NT2/D1 (cell line): Measurements from ENCODE around the gene HS3ST6.
A peak's percentile ranks its signal among the peaks of the same experiment; 100 is the strongest.
"Not testable (repeated sequence)": the region's sequence is repeated elsewhere in the genome, so short reads cannot be mapped to it uniquely, and the experiment has no call there.

Source experiments
- DNase-seq: peaks from one replicate; pipeline ENCODE4 v3.0.0-alpha.2; 2011; ENCODE audit warnings: low read depth, low spot score
- H3K27me3 ChIP-seq: 2 replicates; pipeline ENCODE4 v1.6.0; 2011; ENCODE audit warnings: mild to moderate bottlenecking; ENCODE audit not compliant: insufficient read length, insufficient read depth
- H3K36me3 ChIP-seq: 2 replicates; pipeline ENCODE4 v1.6.1; 2011; ENCODE audit warnings: mild to moderate bottlenecking, low read length, mixed read lengths; ENCODE audit not compliant: insufficient read depth, insufficient read length
- H3K4me1 ChIP-seq: 2 replicates; pipeline ENCODE4 v1.5.1; 2011; ENCODE audit not compliant: insufficient read depth, insufficient read length
- H3K4me3 ChIP-seq: 2 replicates; pipeline ENCODE4 v1.5.1; 2011; ENCODE audit warnings: low read depth; ENCODE audit not compliant: insufficient read length
- H3K9ac ChIP-seq: 2 replicates; pipeline ENCODE4 v1.6.0; 2011; ENCODE audit warnings: low read depth; ENCODE audit not compliant: insufficient read length
- H3K9me3 ChIP-seq: 2 replicates; pipeline ENCODE4 v1.5.1; 2011; ENCODE audit warnings: mild to moderate bottlenecking, low read length; ENCODE audit not compliant: insufficient read depth
- SUZ12 ChIP-seq: IDR thresholded peaks from 2 replicates; pipeline ENCODE4 v1.6.1; 2011; ENCODE audit not compliant: insufficient read length, insufficient read depth; ENCODE audit errors: extremely low read depth
- YY1 ChIP-seq: IDR thresholded peaks from 2 replicates; pipeline ENCODE4 v1.6.1; 2011; ENCODE audit not compliant: insufficient read length, insufficient read depth
- ZNF274 ChIP-seq: IDR thresholded peaks from 2 replicates; pipeline ENCODE4 v1.6.1; 2011; ENCODE audit warnings: mild to moderate bottlenecking, low read depth, low read length

HS3ST6 gene

GRCh38 chr16:1929105-1929504 is 10.9 kb upstream of the HS3ST6 start:
- Histone ChIP-seq H3K4me1 (peaks cover 27% of the 10 kb centered on the region), H3K27me3 (peaks cover 8% of the 10 kb centered on the region), H3K4me3 (peak overlapping the region; percentile 38), H3K9ac (peak overlapping the region; percentile 61), H3K36me3 (no peaks in the 10 kb centered on the region), H3K9me3 (peaks cover 8% of the 10 kb centered on the region; the same call in 1 of the 2 replicates)
- TF ChIP-seq SUZ12, result no peak
- no peak for TF ChIP-seq ZNF274
- no peak for TF ChIP-seq YY1
- DNase-seq, result no peak

- H3K4me1 ChIP-seq, result peaks cover 22% of the 10 kb centered on the region
- no peak overlapping the region for H3K9ac ChIP-seq
- H3K4me3 ChIP-seq, result no peak overlapping the region
- H3K27me3 ChIP-seq, result peaks cover 26% of the 10 kb centered on the region
- TF ChIP-seq SUZ12 (no peak), YY1 (no peak), ZNF274 (no peak)
- H3K36me3 ChIP-seq, result no peaks in the 10 kb centered on the region
- H3K9me3 ChIP-seq, result peaks cover 8% of the 10 kb centered on the region; the same call in 1 of the 2 replicates
- peak; percentile 42 for DNase-seq
These were observed 8.1 kb upstream of the HS3ST6 start for GRCh38 chr16:1926271-1926670.

- TF ChIP-seq SUZ12 (no peak), ZNF274 (no peak), YY1 (no peak)
- DNase-seq, result no peak
- Histone ChIP-seq H3K27me3 (peaks cover 39% of the 10 kb centered on the region), H3K4me3 (peak overlapping the region; percentile 19), H3K4me1 (peaks cover 30% of the 10 kb centered on the region), H3K9me3 (no peaks in the 10 kb centered on the region; the same call in 1 of the 2 replicates), H3K36me3 (no peaks in the 10 kb centered on the region), H3K9ac (peak overlapping the region; percentile 52)
These were observed 5.9 kb upstream of the HS3ST6 start for GRCh38 chr16:1924095-1924494.

- no peaks in the 10 kb centered on the region for H3K36me3 ChIP-seq
- peak overlapping the region; percentile 19 for H3K4me3 ChIP-seq
- H3K4me1 ChIP-seq, result peaks cover 32% of the 10 kb centered on the region
- peak; percentile 51 for DNase-seq
- H3K27me3 ChIP-seq, result peaks cover 45% of the 10 kb centered on the region
- TF ChIP-seq ZNF274 (no peak), YY1 (no peak), SUZ12 (no peak)
- H3K9me3 ChIP-seq, result no peaks in the 10 kb centered on the region
- peak overlapping the region; percentile 52 for H3K9ac ChIP-seq
These were observed 5.3 kb upstream of the HS3ST6 start for GRCh38 chr16:1923299-1924034.

- Histone ChIP-seq H3K36me3 (no peaks in the 10 kb centered on the region), H3K9ac (no peak overlapping the region), H3K27me3 (peaks cover 53% of the 10 kb centered on the region), H3K4me1 (peaks cover 36% of the 10 kb centered on the region), H3K9me3 (no peaks in the 10 kb centered on the region), H3K4me3 (no peak overlapping the region)
- TF ChIP-seq SUZ12 (no peak), YY1 (no peak), ZNF274 (no peak)
- no peak for DNase-seq
These were observed 4.1 kb upstream of the HS3ST6 start for GRCh38 chr16:1922357-1922756.

GRCh38 chr16:1920727-1921171 is 2.5 kb upstream of the HS3ST6 start:
- Histone ChIP-seq H3K27me3 (peaks cover 60% of the 10 kb centered on the region), H3K36me3 (no peaks in the 10 kb centered on the region), H3K4me1 (peaks cover 49% of the 10 kb centered on the region), H3K9me3 (no peaks in the 10 kb centered on the region), H3K9ac (peak overlapping the region; percentile 7), H3K4me3 (no peak overlapping the region)
- DNase-seq, result peak; percentile 63
- TF ChIP-seq SUZ12 (no peak), YY1 (no peak), ZNF274 (no peak)

GRCh38 chr16:1920122-1920521 is 1.9 kb upstream of the HS3ST6 start:
- H3K4me1 ChIP-seq, result peaks cover 47% of the 10 kb centered on the region
- H3K9ac ChIP-seq, H3K4me3 ChIP-seq, H3K36me3 ChIP-seq, DNase-seq, H3K9me3 ChIP-seq: not testable (repeated sequence)
- H3K27me3 ChIP-seq, result peaks cover 63% of the 10 kb centered on the region
